Measurements from ENCODE around the gene MGME1. TPM values are rescaled to one million over a fixed set of nuclear protein-coding genes. Genes with fewer than 3 reads are reported as not detected.

The MGME1 gene
- total and polyA plus RNA-seq, 2 of the 13 experiments (the other 11 are each of a cell fraction or from before 2014, with no cell fraction given): 36.7 to 66.6 TPM

DNA sequence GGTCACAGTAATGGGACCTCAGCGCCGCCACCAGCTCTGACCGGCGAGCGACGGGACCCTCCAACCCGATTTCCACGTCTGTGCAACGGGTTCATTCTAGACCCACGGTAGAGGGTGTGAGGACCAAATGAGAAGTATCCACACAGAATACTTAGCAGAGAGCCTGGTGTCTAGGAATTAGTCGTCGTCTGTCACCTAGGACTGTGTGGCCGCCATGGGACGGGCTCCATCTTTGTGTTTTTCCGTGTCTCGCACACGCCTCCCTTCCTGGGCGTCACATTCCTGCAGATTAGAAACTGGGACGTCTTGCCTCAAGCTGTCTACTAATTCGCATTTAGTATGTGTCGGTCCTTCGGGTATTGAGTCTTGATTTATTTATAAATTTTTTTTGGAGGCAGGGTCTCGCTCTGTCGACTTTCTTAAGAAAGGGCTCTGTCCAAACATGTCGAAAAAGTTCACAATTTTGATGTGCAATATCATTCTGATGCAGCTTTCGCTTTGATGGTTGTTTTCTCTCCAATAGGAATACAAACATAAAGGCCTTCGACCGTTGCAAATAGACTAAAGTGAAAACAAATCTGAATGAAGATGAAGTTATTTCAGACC, 563 bp downstream of the MGME1 start (continued):
- TF ChIP-seq, protein P1, sequence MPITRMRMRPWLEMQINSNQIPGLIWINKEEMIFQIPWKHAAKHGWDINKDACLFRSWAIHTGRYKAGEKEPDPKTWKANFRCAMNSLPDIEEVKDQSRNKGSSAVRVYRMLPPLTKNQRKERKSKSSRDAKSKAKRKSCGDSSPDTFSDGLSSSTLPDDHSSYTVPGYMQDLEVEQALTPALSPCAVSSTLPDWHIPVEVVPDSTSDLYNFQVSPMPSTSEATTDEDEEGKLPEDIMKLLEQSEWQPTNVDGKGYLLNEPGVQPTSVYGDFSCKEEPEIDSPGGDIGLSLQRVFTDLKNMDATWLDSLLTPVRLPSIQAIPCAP (CRISPR knock-in tag; IDR thresholded peaks at IDR 0.05; ENCODE audit: low read depth): no peak
- TF ChIP-seq NFE2 (CRISPR knock-in tag; IDR thresholded peaks at IDR 0.05) (no peak), GATAD1 (CRISPR knock-in tag; IDR thresholded peaks at IDR 0.05) (no peak), ZNF572 (CRISPR knock-in tag; IDR thresholded peaks at IDR 0.05) (no peak), SNAPC5 (CRISPR knock-in tag; IDR thresholded peaks at IDR 0.05; ENCODE audit: borderline replicate concordance) (peak; percentile 26; the same call in 1 of the 2 replicates), ZNF121 (CRISPR knock-in tag; IDR thresholded peaks at IDR 0.05) (no peak), ZNF615 (CRISPR knock-in tag; IDR thresholded peaks at IDR 0.05; ENCODE audit: borderline replicate concordance) (peak; percentile 96; the same call in 1 of the 2 replicates), ARID2 (CRISPR knock-in tag; IDR thresholded peaks at IDR 0.05; ENCODE audit: borderline replicate concordance) (peak; percentile 10; the same call in 1 of the 2 replicates), ZBTB25 (CRISPR knock-in tag; IDR thresholded peaks at IDR 0.05) (no peak), ZBTB10 (CRISPR knock-in tag; IDR thresholded peaks at IDR 0.05; ENCODE audit: borderline replicate concordance) (peak; percentile 41; the same call in 1 of the 2 replicates), ZMYM2 (CRISPR knock-in tag; IDR thresholded peaks at IDR 0.05) (no peak), POLR2AphosphoS2 (IDR thresholded peaks at IDR 0.05; ENCODE audit: low read depth, low read length) (no peak), NR1H2 (CRISPR knock-in tag; IDR thresholded peaks at IDR 0.05; ENCODE audit: borderline replicate concordance, low read depth) (no peak), ZNF678 (CRISPR knock-in tag; IDR thresholded peaks at IDR 0.05) (0 out of 2 replicates have a peak, but pooled peaks have one; percentile 5), SETDB1 (CRISPR knock-in tag; IDR thresholded peaks at IDR 0.05; ENCODE audit: borderline replicate concordance) (no peak), NFIC (IDR thresholded peaks at IDR 0.05; ENCODE audit: low read length) (no peak; the same call in 1 of the 2 replicates), HMG20A (CRISPR knock-in tag; IDR thresholded peaks at IDR 0.05; ENCODE audit: borderline replicate concordance) (0 out of 2 replicates have a peak, but pooled peaks have one; percentile 11), POLR2A (IDR thresholded peaks at IDR 0.05; ENCODE audit: insufficient read depth in 1 of 2, low read depth in 2 of 2, low read length in 2 of 2) (peak in 1 of 2 experiments; percentile 50; a peak in 1 of 4 replicates), LCORL (IDR thresholded peaks at IDR 0.05) (no peak), LCORL (CRISPR knock-in tag; IDR thresholded peaks at IDR 0.05) (peak; percentile 65; the same call in 1 of the 2 replicates), BRD4 (CRISPR knock-in tag; IDR thresholded peaks at IDR 0.05) (peak; percentile 96), FOXK1 (CRISPR knock-in tag; IDR thresholded peaks at IDR 0.05; ENCODE audit: borderline replicate concordance, low read depth) (no peak), ZNF557 (CRISPR knock-in tag; IDR thresholded peaks at IDR 0.05) (peak; percentile 66; the same call in 1 of the 2 replicates)
- TF ChIP-seq, protein P2, sequence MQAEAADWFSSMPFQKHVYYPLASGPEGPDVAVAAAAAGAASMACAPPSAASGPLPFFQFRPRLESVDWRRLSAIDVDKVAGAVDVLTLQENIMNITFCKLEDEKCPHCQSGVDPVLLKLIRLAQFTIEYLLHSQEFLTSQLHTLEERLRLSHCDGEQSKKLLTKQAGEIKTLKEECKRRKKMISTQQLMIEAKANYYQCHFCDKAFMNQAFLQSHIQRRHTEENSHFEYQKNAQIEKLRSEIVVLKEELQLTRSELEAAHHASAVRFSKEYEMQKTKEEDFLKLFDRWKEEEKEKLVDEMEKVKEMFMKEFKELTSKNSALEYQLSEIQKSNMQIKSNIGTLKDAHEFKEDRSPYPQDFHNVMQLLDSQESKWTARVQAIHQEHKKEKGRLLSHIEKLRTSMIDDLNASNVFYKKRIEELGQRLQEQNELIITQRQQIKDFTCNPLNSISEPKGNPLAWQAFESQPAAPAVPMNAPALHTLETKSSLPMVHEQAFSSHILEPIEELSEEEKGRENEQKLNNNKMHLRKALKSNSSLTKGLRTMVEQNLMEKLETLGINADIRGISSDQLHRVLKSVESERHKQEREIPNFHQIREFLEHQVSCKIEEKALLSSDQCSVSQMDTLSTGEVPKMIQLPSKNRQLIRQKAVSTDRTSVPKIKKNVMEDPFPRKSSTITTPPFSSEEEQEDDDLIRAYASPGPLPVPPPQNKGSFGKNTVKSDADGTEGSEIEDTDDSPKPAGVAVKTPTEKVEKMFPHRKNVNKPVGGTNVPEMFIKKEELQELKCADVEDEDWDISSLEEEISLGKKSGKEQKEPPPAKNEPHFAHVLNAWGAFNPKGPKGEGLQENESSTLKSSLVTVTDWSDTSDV (CRISPR knock-in tag; IDR thresholded peaks at IDR 0.05): peak; percentile 1; the same call in 1 of the 2 replicates

Data from HepG2 (cell line).